GM19238 (cell line): ENCODE measurements around the gene LTBP3.

Experiments
- DNase-seq: peaks from one replicate; pipeline ENCODE4 v3.0.0; 2011; ENCODE audit warnings: low spot score; ENCODE audit not compliant: insufficient read length

The LTBP3 gene

GRCh38 chr11:65558002-65558929, at the start of gene LTBP3:
Gene LTBP3, minus strand, starts transcription at chr11:65558359. Its CDS starts 400 bp downstream, at chr11:65557959.
- DNase-seq: peak; percentile 73

GRCh38 chr11:65606876-65607613, 48.9 kb upstream of the LTBP3 start:
- DNase-seq: no peak

GRCh38 chr11:65604258-65604657, 46.1 kb upstream of the LTBP3 start:
- DNase-seq: no peak

- DNase-seq: no peak
These were observed 41.7 kb upstream of the LTBP3 start for GRCh38 chr11:65599955-65600246.

GRCh38 chr11:65599216-65599954, 41.2 kb upstream of the LTBP3 start:
- no peak for DNase-seq

- no peak for DNase-seq
These were observed 40.1 kb upstream of the LTBP3 start for GRCh38 chr11:65598258-65598699.

GRCh38 chr11:65596520-65596919, 38.4 kb upstream of the LTBP3 start:
- DNase-seq: no peak

- no peak for DNase-seq
These were observed 37.6 kb upstream of the LTBP3 start, which contains the start of gene KCNK7 for GRCh38 chr11:65595543-65596281. Gene KCNK7, minus strand, starts transcription at chr11:65595800. Its CDS starts 28 bp downstream, at chr11:65595772.

GRCh38 chr11:65595131-65595530, 37.0 kb upstream of the LTBP3 start:
- no peak for DNase-seq

GRCh38 chr11:65593518-65594414, 35.6 kb upstream of the LTBP3 start:
- peak; percentile 63 for DNase-seq

GRCh38 chr11:65592858-65593517, 34.8 kb upstream of the LTBP3 start:
- no peak for DNase-seq

GRCh38 chr11:65591939-65592857, 34.0 kb upstream of the LTBP3 start:
- no peak for DNase-seq

GRCh38 chr11:65590240-65590738, 32.1 kb upstream of the LTBP3 start:
- DNase-seq: no peak

- DNase-seq: peak; percentile 75
These were observed 31.5 kb upstream of the LTBP3 start for GRCh38 chr11:65589444-65590239.

GRCh38 chr11:65588199-65589054, 30.3 kb upstream of the LTBP3 start:
- DNase-seq: peak; percentile 100

GRCh38 chr11:65586676-65587075, 28.5 kb upstream of the LTBP3 start:
- no peak for DNase-seq
